ENCODE measurements around the gene IMMP2L.

GRCh38 chr7:110974441-110974840 lies 587.9 kb downstream of the IMMP2L start:
- TF ChIP-seq, protein P1, sequence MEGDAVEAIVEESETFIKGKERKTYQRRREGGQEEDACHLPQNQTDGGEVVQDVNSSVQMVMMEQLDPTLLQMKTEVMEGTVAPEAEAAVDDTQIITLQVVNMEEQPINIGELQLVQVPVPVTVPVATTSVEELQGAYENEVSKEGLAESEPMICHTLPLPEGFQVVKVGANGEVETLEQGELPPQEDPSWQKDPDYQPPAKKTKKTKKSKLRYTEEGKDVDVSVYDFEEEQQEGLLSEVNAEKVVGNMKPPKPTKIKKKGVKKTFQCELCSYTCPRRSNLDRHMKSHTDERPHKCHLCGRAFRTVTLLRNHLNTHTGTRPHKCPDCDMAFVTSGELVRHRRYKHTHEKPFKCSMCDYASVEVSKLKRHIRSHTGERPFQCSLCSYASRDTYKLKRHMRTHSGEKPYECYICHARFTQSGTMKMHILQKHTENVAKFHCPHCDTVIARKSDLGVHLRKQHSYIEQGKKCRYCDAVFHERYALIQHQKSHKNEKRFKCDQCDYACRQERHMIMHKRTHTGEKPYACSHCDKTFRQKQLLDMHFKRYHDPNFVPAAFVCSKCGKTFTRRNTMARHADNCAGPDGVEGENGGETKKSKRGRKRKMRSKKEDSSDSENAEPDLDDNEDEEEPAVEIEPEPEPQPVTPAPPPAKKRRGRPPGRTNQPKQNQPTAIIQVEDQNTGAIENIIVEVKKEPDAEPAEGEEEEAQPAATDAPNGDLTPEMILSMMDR (conservative IDR thresholded peaks at IDR 0.05), result no peak
- no peak for TF ChIP-seq ZFX (IDR thresholded peaks at IDR 0.05)

Data from C4-2B (cell line).